Adrenal gland (tissue), 5 donors: ENCODE results near the gene MDM2.

ENCODE experiments used
- POLR2A ChIP-seq, 2 donors: fragments of 450-650 bp; IDR thresholded peaks; one replicate each; pipeline ENCODE4 v1.6.1; 2017; ENCODE audit warnings: antibody characterized with exemption in 2 of 2, mild to moderate bottlenecking in 2 of 2, moderate library complexity in 1 of 2
- TF ChIP-seq, protein P1 (sequence below), 6 experiments: fragments of 450-650 bp in 4 of 6; fragments of 200-600 bp in 2 of 6; sonication (generic) in 1 of 6; IDR thresholded peaks; 1 replicate in 5 of 6; 2 replicates in 1 of 6; pipeline versions ENCODE4 v1.5.1 to v1.8.0; 2016 to 2021; ENCODE audit warnings: antibody characterized with exemption in 6 of 6, mild to moderate bottlenecking in 2 of 6, moderate library complexity in 1 of 6
- donor health status: DM: no; HTN: no; CAD: no.

GRCh38 chr12:68806488-68807237 is 1.3 kb upstream of the MDM2 start:
- no peak for TF ChIP-seq POLR2A (IDR thresholded peaks at IDR 0.05)
- TF ChIP-seq, protein P1, sequence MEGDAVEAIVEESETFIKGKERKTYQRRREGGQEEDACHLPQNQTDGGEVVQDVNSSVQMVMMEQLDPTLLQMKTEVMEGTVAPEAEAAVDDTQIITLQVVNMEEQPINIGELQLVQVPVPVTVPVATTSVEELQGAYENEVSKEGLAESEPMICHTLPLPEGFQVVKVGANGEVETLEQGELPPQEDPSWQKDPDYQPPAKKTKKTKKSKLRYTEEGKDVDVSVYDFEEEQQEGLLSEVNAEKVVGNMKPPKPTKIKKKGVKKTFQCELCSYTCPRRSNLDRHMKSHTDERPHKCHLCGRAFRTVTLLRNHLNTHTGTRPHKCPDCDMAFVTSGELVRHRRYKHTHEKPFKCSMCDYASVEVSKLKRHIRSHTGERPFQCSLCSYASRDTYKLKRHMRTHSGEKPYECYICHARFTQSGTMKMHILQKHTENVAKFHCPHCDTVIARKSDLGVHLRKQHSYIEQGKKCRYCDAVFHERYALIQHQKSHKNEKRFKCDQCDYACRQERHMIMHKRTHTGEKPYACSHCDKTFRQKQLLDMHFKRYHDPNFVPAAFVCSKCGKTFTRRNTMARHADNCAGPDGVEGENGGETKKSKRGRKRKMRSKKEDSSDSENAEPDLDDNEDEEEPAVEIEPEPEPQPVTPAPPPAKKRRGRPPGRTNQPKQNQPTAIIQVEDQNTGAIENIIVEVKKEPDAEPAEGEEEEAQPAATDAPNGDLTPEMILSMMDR (IDR thresholded peaks at IDR 0.05): no peak
